Occipital lobe (tissue), 2 donors: Measurements from ENCODE around the gene ARL6IP5. TPM values are rescaled to one million over a fixed set of nuclear protein-coding genes. Genes with fewer than 3 reads are reported as not detected.

Experiments
- small RNA-seq: library from RNA; depleted of rRNA; stranded (forward); fragments of <200 nt; gene quantifications from one replicate; pipeline ENCODE3, GENCODE V24; 2014
- total RNA-seq: library from RNA; depleted of rRNA; stranded (reverse); fragments of >200 nt; gene quantifications from one replicate; pipeline ENCODE4 v1.2.3, GENCODE V29; 2014

The ARL6IP5 gene
- total RNA-seq, 1 donor from 2014 or later = 63.5 TPM

Small RNAs within 50 kb of the gene (small RNA-seq; reads per million reads assigned to genes)
- gene MIR3136 = not detected

Other genes with a start within 250 kb of the ARL6IP5 start
- gene TAFA4, start 152.4 kb upstream of the ARL6IP5 start, total RNA-seq = 0.31 TPM
- gene EOGT, start 71.3 kb upstream of the ARL6IP5 start, total RNA-seq = 8.6 TPM
- gene TMF1, start 32.6 kb upstream of the ARL6IP5 start, total RNA-seq = 41.6 TPM
- 103 TPM for gene UBA3, start 4.6 kb upstream of the ARL6IP5 start, total RNA-seq
- 0.16 TPM for gene LMOD3, start 37.7 kb downstream of the ARL6IP5 start, total RNA-seq